T-helper 22 cell (primary cell): ENCODE measurements around the gene MAGI2.

Source experiments
- DNase-seq: peaks from one replicate; pipeline ENCODE4 v3.0.0-alpha.2; 2020; ENCODE audit warnings: low read depth

Gene MAGI2

GRCh38 chr7:78222001-78222751, 1231.3 kb downstream of the MAGI2 start:
- DNase-seq, result no peak

- no peak for DNase-seq
Observed at GRCh38 chr7:78220754-78221153, 1232.7 kb downstream of the MAGI2 start.

GRCh38 chr7:78218876-78219275, 1234.6 kb downstream of the MAGI2 start:
- DNase-seq, result no peak

GRCh38 chr7:78218051-78218450, 1235.4 kb downstream of the MAGI2 start:
- DNase-seq, result no peak

GRCh38 chr7:78215199-78215598, 1238.3 kb downstream of the MAGI2 start:
- no peak for DNase-seq

- no peak for DNase-seq
Observed at GRCh38 chr7:78213402-78213801, 1240.1 kb downstream of the MAGI2 start.

GRCh38 chr7:78212476-78213060, 1240.9 kb downstream of the MAGI2 start:
- no peak for DNase-seq

GRCh38 chr7:78207269-78207668, 1246.2 kb downstream of the MAGI2 start:
- no peak for DNase-seq

GRCh38 chr7:78206769-78207168, 1246.7 kb downstream of the MAGI2 start:
- no peak for DNase-seq

- no peak for DNase-seq
Observed at GRCh38 chr7:78203042-78203720, 1250.3 kb downstream of the MAGI2 start.

GRCh38 chr7:78198756-78199155, 1254.7 kb downstream of the MAGI2 start:
- DNase-seq, result no peak

- DNase-seq, result no peak
Observed at GRCh38 chr7:78197447-78197846, 1256.0 kb downstream of the MAGI2 start.

- no peak for DNase-seq
Observed at GRCh38 chr7:78195281-78195680, 1258.2 kb downstream of the MAGI2 start.

- DNase-seq, result no peak
Observed at GRCh38 chr7:78194611-78195010, 1258.9 kb downstream of the MAGI2 start.

- DNase-seq, result no peak
Observed at GRCh38 chr7:78191475-78192079, 1261.9 kb downstream of the MAGI2 start.

- no peak for DNase-seq
Observed at GRCh38 chr7:78189762-78190161, 1263.7 kb downstream of the MAGI2 start.

- DNase-seq, result no peak
Observed at GRCh38 chr7:78185149-78185745, 1268.2 kb downstream of the MAGI2 start.

GRCh38 chr7:78184299-78184698, 1269.2 kb downstream of the MAGI2 start:
- no peak for DNase-seq

GRCh38 chr7:78179827-78180477, 1273.5 kb downstream of the MAGI2 start:
- no peak for DNase-seq

GRCh38 chr7:78179211-78179610, 1274.3 kb downstream of the MAGI2 start:
- DNase-seq, result no peak

GRCh38 chr7:78178319-78178718, 1275.1 kb downstream of the MAGI2 start:
- DNase-seq, result no peak

GRCh38 chr7:78176171-78176570, 1277.3 kb downstream of the MAGI2 start:
- DNase-seq, result no peak
